ENCODE data around the gene ARMC9. TPM values are rescaled to one million over a fixed set of nuclear protein-coding genes. Genes with fewer than 3 reads are reported as not detected.
"Not testable (repeated sequence)": the region's sequence is repeated elsewhere in the genome, so short reads cannot be mapped to it uniquely, and the experiment has no call there.

The ARMC9 gene
- total RNA-seq, 3 donors from 2014 or later = 10.9 to 32.2 (median 11.9) TPM

DNA sequence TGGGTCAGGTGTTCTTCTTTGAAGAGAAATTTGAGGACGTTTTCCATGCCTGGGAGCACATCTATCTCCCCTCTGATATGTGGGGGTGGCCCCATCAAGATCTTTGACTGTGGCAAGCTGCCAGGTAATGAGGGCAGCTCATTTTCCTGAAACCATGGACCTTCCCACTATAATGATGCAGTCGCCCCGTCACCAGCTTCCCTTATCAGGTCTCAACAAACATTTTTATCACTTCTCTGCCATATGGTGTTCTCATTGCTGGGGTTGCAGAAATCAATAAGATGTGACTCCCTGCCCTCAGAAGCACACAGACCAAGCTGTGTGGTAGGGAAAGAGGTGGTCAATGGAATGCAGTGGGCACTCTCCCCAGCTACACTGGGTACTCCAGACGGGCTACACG lies 148.7 kb downstream of the ARMC9 start:
- Histone ChIP-seq H3K36me3 (ENCODE audit: low read depth) (no peaks in the 10 kb centered on the region), H3K4me3 (no peak overlapping the region), H3K9me3 (no peaks in the 10 kb centered on the region), H3K4me1 (ENCODE audit: low read depth) (peaks cover 12% of the 10 kb centered on the region)
- DNase-seq (peak in 1 of 3 donors; percentile 55), ATAC-seq (peak; percentile 76)
- TF ChIP-seq, protein P1, sequence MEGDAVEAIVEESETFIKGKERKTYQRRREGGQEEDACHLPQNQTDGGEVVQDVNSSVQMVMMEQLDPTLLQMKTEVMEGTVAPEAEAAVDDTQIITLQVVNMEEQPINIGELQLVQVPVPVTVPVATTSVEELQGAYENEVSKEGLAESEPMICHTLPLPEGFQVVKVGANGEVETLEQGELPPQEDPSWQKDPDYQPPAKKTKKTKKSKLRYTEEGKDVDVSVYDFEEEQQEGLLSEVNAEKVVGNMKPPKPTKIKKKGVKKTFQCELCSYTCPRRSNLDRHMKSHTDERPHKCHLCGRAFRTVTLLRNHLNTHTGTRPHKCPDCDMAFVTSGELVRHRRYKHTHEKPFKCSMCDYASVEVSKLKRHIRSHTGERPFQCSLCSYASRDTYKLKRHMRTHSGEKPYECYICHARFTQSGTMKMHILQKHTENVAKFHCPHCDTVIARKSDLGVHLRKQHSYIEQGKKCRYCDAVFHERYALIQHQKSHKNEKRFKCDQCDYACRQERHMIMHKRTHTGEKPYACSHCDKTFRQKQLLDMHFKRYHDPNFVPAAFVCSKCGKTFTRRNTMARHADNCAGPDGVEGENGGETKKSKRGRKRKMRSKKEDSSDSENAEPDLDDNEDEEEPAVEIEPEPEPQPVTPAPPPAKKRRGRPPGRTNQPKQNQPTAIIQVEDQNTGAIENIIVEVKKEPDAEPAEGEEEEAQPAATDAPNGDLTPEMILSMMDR (IDR thresholded peaks at IDR 0.05) = no peak
- intact Hi-C loops (cut with DNase I, micrococcal nuclease) = no loop called here

DNA sequence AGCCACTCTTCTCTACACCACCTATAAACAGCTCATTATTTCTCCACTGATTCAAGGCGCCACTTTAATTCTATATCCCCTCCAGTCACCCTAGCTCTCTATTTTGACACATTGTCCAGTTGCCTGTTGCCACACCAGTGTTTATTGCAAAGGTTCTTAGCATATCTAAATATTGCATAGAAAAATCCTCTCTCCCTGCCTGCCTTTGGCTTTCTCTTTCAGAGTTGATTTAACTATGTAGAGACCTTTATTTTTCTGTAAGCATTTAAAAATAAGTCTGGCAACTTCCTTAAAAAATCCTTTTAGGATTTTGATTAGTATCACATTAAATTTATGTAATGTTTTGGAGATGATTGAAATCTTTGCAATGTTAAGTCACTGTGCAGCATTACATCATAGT lies 149.2 kb downstream of the ARMC9 start:
- Histone ChIP-seq H3K4me1 (ENCODE audit: low read depth) (peaks cover 12% of the 10 kb centered on the region), H3K4me3 (no peak overlapping the region), H3K36me3 (ENCODE audit: low read depth) (no peaks in the 10 kb centered on the region), H3K9me3 (no peaks in the 10 kb centered on the region)
- TF ChIP-seq, protein P1 (IDR thresholded peaks at IDR 0.05) = no peak
- DNase-seq (no peak), ATAC-seq (no peak)
- intact Hi-C loops (cut with DNase I, micrococcal nuclease) = no loop called here

DNA sequence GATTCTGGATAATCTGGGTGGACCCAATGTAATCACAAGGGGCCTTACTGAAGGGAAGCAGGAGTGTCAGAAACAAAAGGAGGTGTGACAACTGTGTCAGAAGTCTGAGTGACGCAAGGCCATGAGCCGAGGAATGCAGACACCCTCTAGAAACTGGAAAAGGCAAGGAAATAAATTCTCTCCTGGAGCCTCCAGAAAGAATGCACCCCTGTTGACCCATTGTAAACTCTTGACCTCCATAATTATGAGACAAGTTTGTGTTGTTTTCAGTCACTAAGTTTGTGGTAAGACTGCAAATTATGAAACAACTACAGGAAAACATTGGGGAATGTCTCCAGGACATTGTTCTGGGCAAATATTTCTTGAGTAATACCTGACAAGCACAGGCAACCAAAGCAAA lies 149.7 kb downstream of the ARMC9 start:
- ATAC-seq (peak; percentile 23), DNase-seq (no peak)
- Histone ChIP-seq H3K4me1 (ENCODE audit: low read depth) (peaks cover 12% of the 10 kb centered on the region), H3K4me3 (no peak overlapping the region), H3K9me3 (no peaks in the 10 kb centered on the region), H3K36me3 (ENCODE audit: low read depth) (no peaks in the 10 kb centered on the region)
- intact Hi-C loops (cut with DNase I, micrococcal nuclease) = no loop called here
- TF ChIP-seq, protein P1 (IDR thresholded peaks at IDR 0.05) = no peak

DNA sequence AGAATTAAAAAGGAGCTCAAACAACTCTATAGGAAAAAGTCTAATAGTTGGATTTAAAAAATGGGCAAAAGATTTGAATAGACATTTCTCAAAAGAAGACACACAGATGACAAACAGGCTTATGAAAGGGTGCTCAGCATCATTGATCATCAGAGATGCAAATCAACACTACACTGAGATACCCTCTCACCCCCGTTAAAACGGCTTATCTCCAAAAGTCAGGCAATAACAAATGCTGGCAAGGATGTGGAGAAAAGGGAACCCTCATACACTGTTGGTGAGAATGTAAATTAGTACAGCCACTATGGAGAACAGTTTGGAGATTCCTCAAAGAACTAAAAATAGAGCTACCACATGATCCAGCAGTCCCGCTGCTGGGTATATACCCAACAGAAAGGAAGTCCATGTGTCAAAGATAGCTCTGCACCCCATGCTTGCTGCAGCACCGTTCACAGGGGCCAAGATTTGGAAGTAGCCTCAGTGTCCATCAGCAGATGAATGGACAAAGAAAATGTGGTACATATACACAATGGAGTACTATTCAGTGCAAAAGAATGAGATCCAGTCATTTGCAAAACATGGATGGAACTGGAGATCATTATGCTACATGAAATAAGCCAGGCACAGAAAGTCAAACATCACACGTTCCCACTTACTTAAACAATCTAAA lies 150.4 kb downstream of the ARMC9 start:
- no peak for ATAC-seq
- H3K4me1 ChIP-seq (ENCODE audit: low read depth) = peaks cover 5% of the 10 kb centered on the region
- H3K9me3 ChIP-seq = no peaks in the 10 kb centered on the region
- no peak overlapping the region for H3K4me3 ChIP-seq
- intact Hi-C loops (cut with DNase I, micrococcal nuclease) = no loop called here
- TF ChIP-seq, protein P1 (IDR thresholded peaks at IDR 0.05) = no peak
- no peaks in the 10 kb centered on the region for H3K36me3 ChIP-seq (ENCODE audit: low read depth)
- no peak for DNase-seq

DNA sequence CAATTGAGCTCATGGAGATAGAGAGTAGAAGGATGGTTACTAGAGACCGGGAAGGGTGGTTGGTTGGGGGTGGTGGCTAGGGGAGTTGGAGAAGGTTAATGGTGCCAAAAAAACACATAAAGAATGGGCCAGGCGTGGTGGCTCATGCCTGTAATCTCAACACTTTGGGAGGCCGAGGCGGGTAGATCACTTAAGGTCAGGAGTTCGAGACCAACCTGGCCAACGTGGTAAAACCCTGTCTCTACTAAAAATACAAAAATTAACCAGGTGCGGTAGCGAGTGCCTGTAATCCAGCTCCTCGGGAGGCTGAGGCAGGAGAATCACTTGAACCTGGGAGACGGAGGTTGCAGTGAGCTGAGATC lies 150.9 kb downstream of the ARMC9 start:
- DNase-seq; H3K9me3 ChIP-seq; ATAC-seq; H3K4me1 ChIP-seq (ENCODE audit: low read depth); H3K4me3 ChIP-seq; H3K36me3 ChIP-seq (ENCODE audit: low read depth); intact Hi-C loops (cut with DNase I, micrococcal nuclease): not testable (repeated sequence)

DNA sequence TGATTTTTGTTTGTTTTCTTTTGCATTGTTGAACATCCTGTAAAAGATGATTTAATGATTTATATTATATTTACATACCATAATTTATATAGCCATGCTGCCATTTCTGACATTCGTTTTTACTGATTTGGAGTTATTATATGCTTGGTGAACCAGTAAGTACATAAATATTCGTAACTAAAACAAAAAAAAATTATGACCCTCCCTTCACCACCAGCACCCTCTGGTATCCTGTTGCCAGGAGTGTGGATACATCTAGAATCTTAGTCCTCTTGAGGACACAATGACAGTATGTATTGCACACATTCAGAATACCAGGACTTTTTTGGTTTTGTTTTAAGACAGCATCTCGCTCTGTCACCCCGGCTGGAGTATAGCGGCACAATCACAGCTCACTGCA lies 153.2 kb downstream of the ARMC9 start:
- H3K36me3 ChIP-seq (ENCODE audit: low read depth) = no peaks in the 10 kb centered on the region
- intact Hi-C loops (cut with DNase I, micrococcal nuclease) = no loop called here
- TF ChIP-seq, protein P1 (IDR thresholded peaks at IDR 0.05) = no peak
- no peak overlapping the region for H3K4me3 ChIP-seq
- H3K4me1 ChIP-seq (ENCODE audit: low read depth) = peaks cover 4% of the 10 kb centered on the region
- no peaks in the 10 kb centered on the region for H3K9me3 ChIP-seq
- peak; percentile 59 for ATAC-seq
- DNase-seq = no peak
